ENCODE data around the gene LONP1.

- TF ChIP-seq CTCF (IDR thresholded peaks at IDR 0.05; ENCODE audit: insufficient read depth, low read depth, low read length) (no peak), EZH2 (IDR thresholded peaks at IDR 0.05; ENCODE audit: insufficient read depth, low read length) (no peak)
Measured at GRCh38 chr19:5714816-5715215, 5.1 kb downstream of the LONP1 start.
